ENCODE measurements around the gene PPFIA2. TPM values are rescaled to one million over a fixed set of nuclear protein-coding genes. Genes with fewer than 3 reads are reported as not detected.

PPFIA2 gene
- total and polyA plus RNA-seq, 8 donors, result 0.15 to 9.9 (median 2.2) TPM

GRCh38 chr12:81573228-81573627 is 185.9 kb downstream of the PPFIA2 start:
- no peak overlapping the region for H3K4me3 ChIP-seq
- TF ChIP-seq POLR2AphosphoS5 (IDR thresholded peaks at IDR 0.05) (no peak), POLR2A (IDR thresholded peaks at IDR 0.05) (no peak), EP300 (IDR thresholded peaks at IDR 0.05) (no peak)
- no peak for DNase-seq
- no peak overlapping the region for H3K27ac ChIP-seq
- WGBS, 5 donors, result 68 to 73% (median 71%) methylated on average over 3 of the region's 3 CpGs
- no peaks in the 10 kb centered on the region for H3K27me3 ChIP-seq
- no peaks in the 10 kb centered on the region for H3K9me3 ChIP-seq
- intact Hi-C loops (cut with DNase I; ENCODE audit: low total_unique reads), result no loop called here
- no peaks in the 10 kb centered on the region for H3K4me1 ChIP-seq
- no peaks in the 10 kb centered on the region for H3K36me3 ChIP-seq

DNA sequence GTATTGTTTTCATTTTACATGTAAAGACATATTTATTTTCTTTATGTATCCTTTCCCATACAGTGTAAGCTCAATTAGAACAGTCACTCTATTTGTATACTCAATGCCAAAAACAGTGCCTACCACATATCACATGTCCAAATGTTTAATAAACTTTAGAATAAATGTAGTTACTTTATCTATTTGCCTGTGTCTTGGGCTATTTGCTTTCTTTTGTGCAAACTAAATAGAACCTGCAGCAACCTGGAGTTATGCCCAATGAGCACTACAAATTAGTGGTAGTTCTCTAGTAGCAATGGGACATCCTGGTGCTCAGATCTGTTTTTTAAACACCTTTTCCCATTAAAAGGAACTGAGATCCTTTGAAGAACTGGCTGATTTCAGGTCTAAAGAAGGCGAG is 186.7 kb downstream of the PPFIA2 start:
- DNase-seq, result no peak
- Histone ChIP-seq H3K36me3 (no peaks in the 10 kb centered on the region), H3K4me1 (no peaks in the 10 kb centered on the region), H3K4me3 (no peak overlapping the region), H3K27me3 (no peaks in the 10 kb centered on the region), H3K9me3 (no peaks in the 10 kb centered on the region), H3K27ac (no peak overlapping the region)
- intact Hi-C loops (cut with DNase I; ENCODE audit: low total_unique reads), result no loop called here
- no peak for TF ChIP-seq POLR2A (IDR thresholded peaks at IDR 0.05)
- TF ChIP-seq EP300 (IDR thresholded peaks at IDR 0.05), result no peak
- WGBS, 5 donors, result 18 to 50% (median 32%) methylated on average over 1 of the region's 1 CpG

DNA sequence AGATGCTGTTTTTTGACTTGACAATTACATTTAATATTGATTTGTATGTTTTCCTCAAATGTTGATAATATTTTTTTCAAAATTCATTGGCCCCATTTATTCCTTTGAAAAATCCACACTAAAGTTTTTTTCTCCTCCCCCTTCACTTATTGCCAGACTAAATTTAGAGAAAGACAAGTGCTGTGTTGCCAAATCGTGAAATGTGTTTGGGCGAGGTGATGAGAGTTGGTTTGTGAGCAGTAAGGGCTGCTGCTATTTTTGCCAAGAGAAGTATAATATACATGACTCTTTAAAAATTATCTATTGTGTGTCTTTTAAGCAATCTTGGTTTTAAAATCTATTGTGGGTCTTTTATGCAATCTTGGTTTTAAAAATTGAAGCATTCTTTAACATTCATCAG is 188.9 kb downstream of the PPFIA2 start:
- TF ChIP-seq POLR2A (IDR thresholded peaks at IDR 0.05) (no peak), EP300 (IDR thresholded peaks at IDR 0.05) (no peak), POLR2AphosphoS5 (IDR thresholded peaks at IDR 0.05) (no peak), CTCF (IDR thresholded peaks at IDR 0.05) (no peak)
- H3K4me1 ChIP-seq, result no peaks in the 10 kb centered on the region
- no peak for DNase-seq
- intact Hi-C loops (cut with DNase I; ENCODE audit: low total_unique reads), result no loop called here
- H3K27ac ChIP-seq, result no peak overlapping the region
- H3K36me3 ChIP-seq, result no peaks in the 10 kb centered on the region
- no peaks in the 10 kb centered on the region for H3K9me3 ChIP-seq
- no peak overlapping the region for H3K4me3 ChIP-seq
- WGBS, 5 donors, result 80 to 90% (median 86%) methylated on average over 2 of the region's 2 CpGs
- H3K27me3 ChIP-seq, result no peaks in the 10 kb centered on the region

GRCh38 chr12:81564237-81564636 is 194.9 kb downstream of the PPFIA2 start:
- Histone ChIP-seq H3K36me3 (no peaks in the 10 kb centered on the region), H3K4me3 (no peak overlapping the region), H3K27me3 (no peaks in the 10 kb centered on the region), H3K9me3 (no peaks in the 10 kb centered on the region), H3K27ac (no peak overlapping the region), H3K4me1 (no peaks in the 10 kb centered on the region)
- WGBS, 5 donors, result 84 to 95% (median 87%) methylated on average over 2 of the region's 2 CpGs
- TF ChIP-seq EP300 (IDR thresholded peaks at IDR 0.05) (no peak), POLR2A (IDR thresholded peaks at IDR 0.05) (no peak), POLR2AphosphoS5 (IDR thresholded peaks at IDR 0.05) (no peak), CTCF (IDR thresholded peaks at IDR 0.05) (no peak)
- intact Hi-C loops (cut with DNase I; ENCODE audit: low total_unique reads), result no loop called here
- no peak for DNase-seq

DNA sequence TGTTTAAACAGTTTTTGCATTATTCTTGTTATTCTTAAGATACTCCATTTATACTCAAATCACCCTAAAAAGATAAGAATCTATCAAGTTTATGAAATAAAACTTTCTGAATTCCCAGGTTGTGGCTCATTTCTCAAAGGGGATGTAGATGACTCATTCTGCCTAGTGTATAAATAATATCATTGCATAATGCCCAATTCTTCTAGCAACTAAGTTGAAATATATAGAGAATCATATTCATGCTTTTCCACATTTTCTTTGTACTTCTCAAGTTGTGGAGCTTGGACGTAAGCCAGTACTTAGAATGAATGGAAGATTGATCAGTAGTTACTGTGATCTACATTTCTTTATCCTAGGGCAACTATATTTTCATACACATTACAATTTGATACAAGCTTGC is 201.1 kb downstream of the PPFIA2 start:
- Histone ChIP-seq H3K4me3 (no peak overlapping the region), H3K9me3 (no peaks in the 10 kb centered on the region), H3K4me1 (no peaks in the 10 kb centered on the region), H3K27me3 (no peaks in the 10 kb centered on the region), H3K36me3 (no peaks in the 10 kb centered on the region), H3K27ac (no peak overlapping the region)
- intact Hi-C loops (cut with DNase I; ENCODE audit: low total_unique reads), result no loop called here
- TF ChIP-seq POLR2A (IDR thresholded peaks at IDR 0.05) (no peak), CTCF (IDR thresholded peaks at IDR 0.05) (no peak)
- 77 to 91% (median 83%) methylated on average over 1 of the region's 1 CpG for WGBS, 5 donors
- DNase-seq, result no peak

Measured in stomach (tissue), 9 donors.